ENCODE measurements around the gene ASAP3. TPM values are rescaled to one million over a fixed set of nuclear protein-coding genes. Genes with fewer than 3 reads are reported as not detected.

Gene ASAP3
- total RNA-seq, 1 donor = 107 TPM

DNA sequence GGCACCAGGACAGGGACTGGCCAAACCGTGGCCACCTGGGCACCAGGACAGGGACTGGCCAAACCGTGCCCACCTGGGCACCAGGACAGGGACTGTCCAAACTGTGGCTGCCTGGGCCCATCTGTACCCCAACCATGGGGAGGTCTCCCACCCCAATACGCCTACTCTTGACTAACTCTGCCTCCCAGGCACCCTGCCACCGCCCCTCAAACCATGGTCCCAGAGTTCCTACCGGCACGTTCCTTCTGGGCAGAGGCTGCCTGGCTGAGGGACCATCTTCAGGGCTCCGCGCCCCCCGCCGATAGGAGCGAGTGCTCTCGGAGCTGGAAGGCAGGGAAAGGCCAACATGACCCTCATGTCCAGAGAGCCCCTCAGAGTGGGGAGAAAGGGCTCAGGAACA, 53.2 kb downstream of the ASAP3 start:
- Histone ChIP-seq H3K79me2 (ENCODE audit: insufficient read depth, low read length) (no peaks in the 10 kb centered on the region), H2AFZ (ENCODE audit: low read length) (no peak overlapping the region), H3K27me3 (ENCODE audit: insufficient read depth, low read length) (no peaks in the 10 kb centered on the region), H3K36me3 (ENCODE audit: insufficient read depth, low read length) (peaks cover 23% of the 10 kb centered on the region), H3K27ac (ENCODE audit: low read depth, low read length) (no peak overlapping the region), H3K4me1 (ENCODE audit: insufficient read depth, low read length) (no peaks in the 10 kb centered on the region), H3K9me3 (ENCODE audit: low read depth, low read length) (no peaks in the 10 kb centered on the region), H3K4me2 (ENCODE audit: insufficient read depth, low read length) (no peak overlapping the region), H4K20me1 (ENCODE audit: insufficient read depth, low read length) (peaks cover 6% of the 10 kb centered on the region), H3K4me3 (ENCODE audit: insufficient read depth, low read length) (no peak overlapping the region)
- TF ChIP-seq, protein P1, sequence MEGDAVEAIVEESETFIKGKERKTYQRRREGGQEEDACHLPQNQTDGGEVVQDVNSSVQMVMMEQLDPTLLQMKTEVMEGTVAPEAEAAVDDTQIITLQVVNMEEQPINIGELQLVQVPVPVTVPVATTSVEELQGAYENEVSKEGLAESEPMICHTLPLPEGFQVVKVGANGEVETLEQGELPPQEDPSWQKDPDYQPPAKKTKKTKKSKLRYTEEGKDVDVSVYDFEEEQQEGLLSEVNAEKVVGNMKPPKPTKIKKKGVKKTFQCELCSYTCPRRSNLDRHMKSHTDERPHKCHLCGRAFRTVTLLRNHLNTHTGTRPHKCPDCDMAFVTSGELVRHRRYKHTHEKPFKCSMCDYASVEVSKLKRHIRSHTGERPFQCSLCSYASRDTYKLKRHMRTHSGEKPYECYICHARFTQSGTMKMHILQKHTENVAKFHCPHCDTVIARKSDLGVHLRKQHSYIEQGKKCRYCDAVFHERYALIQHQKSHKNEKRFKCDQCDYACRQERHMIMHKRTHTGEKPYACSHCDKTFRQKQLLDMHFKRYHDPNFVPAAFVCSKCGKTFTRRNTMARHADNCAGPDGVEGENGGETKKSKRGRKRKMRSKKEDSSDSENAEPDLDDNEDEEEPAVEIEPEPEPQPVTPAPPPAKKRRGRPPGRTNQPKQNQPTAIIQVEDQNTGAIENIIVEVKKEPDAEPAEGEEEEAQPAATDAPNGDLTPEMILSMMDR (IDR thresholded peaks at IDR 0.05; ENCODE audit: extremely low read depth, low read depth, low read length) = no peak
- no peak for DNase-seq (ENCODE audit: insufficient read length, low spot score, missing footprints)

DNA sequence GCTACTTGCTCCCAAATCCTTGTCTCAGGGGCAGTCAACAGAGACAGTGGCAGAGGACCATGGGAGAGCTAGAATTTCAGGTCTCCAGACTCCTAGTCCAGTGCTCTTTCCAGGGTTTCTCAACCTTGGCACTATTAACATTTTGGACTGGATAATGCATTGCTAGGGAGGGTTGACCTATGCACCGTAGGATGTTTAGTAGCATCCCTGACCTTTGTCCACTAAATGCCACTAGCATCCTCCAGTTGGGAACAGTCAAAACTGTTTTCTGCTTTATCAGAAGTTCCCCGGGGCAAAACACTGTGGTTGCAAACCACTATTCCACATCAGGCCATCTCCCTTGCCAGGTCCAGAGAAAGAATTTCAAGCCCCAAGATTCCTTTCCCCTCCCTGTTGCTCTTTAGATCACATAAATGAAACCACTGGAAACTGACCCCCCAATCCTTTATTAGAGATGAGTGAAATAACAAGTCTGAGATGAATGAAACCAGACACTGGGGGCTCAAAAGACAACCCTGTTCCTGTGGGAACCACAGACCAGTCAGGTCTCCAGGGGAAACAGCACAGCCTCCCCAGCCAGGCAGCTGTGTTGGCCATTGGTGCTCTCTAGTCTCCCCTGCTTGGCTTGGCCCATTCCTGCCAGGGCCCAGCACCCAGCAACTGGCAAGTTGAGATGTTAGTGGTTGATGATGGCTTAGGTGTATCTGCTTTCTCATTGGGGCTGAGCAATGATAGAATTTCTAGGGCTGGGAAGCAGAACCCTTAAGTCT, 55.7 kb downstream of the ASAP3 start:
- no peak overlapping the region for H3K27ac ChIP-seq (ENCODE audit: low read depth, low read length)
- H3K79me2 ChIP-seq (ENCODE audit: insufficient read depth, low read length) = no peaks in the 10 kb centered on the region
- TF ChIP-seq, protein P1 (IDR thresholded peaks at IDR 0.05; ENCODE audit: extremely low read depth, low read depth, low read length) = no peak
- H3K27me3 ChIP-seq (ENCODE audit: insufficient read depth, low read length) = no peaks in the 10 kb centered on the region
- H3K4me2 ChIP-seq (ENCODE audit: insufficient read depth, low read length) = no peak overlapping the region
- H3K4me1 ChIP-seq (ENCODE audit: insufficient read depth, low read length) = peaks cover 6% of the 10 kb centered on the region
- peaks cover 14% of the 10 kb centered on the region for H3K36me3 ChIP-seq (ENCODE audit: insufficient read depth, low read length)
- no peaks in the 10 kb centered on the region for H3K9me3 ChIP-seq (ENCODE audit: low read depth, low read length)
- no peak overlapping the region for H3K4me3 ChIP-seq (ENCODE audit: insufficient read depth, low read length)
- no peak for DNase-seq (ENCODE audit: insufficient read length, low spot score, missing footprints)
- no peak overlapping the region for H2AFZ ChIP-seq (ENCODE audit: low read length)
- peaks cover 6% of the 10 kb centered on the region for H4K20me1 ChIP-seq (ENCODE audit: insufficient read depth, low read length)

DNA sequence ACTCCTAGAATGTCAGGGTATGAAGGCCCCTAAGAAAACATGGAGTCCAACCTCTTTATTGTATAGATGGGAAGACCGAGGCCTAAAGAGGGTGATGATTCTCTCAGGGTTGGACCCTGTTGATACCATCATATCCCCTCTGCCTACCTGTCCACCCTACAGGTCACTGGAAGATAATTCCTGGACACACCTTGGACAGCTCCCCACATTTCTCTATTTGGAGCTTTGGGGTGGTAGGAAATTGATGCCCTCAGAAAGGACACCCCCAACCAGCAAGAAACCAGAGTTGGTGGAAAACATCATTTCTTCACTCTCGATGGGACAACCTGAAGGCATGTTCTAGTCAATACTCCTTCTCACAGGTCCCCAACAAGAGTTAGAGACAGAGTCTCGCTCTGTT, 56.4 kb downstream of the ASAP3 start:
- Histone ChIP-seq H3K4me1 (ENCODE audit: insufficient read depth, low read length) (peaks cover 13% of the 10 kb centered on the region), H3K36me3 (ENCODE audit: insufficient read depth, low read length) (peaks cover 9% of the 10 kb centered on the region), H3K4me3 (ENCODE audit: insufficient read depth, low read length) (no peak overlapping the region), H3K9me3 (ENCODE audit: low read depth, low read length) (no peaks in the 10 kb centered on the region), H3K79me2 (ENCODE audit: insufficient read depth, low read length) (no peaks in the 10 kb centered on the region), H2AFZ (ENCODE audit: low read length) (no peak overlapping the region), H3K4me2 (ENCODE audit: insufficient read depth, low read length) (no peak overlapping the region), H4K20me1 (ENCODE audit: insufficient read depth, low read length) (peaks cover 6% of the 10 kb centered on the region), H3K27ac (ENCODE audit: low read depth, low read length) (no peak overlapping the region), H3K27me3 (ENCODE audit: insufficient read depth, low read length) (no peaks in the 10 kb centered on the region)
- peak; percentile 30 for DNase-seq (ENCODE audit: insufficient read length, low spot score, missing footprints)
- TF ChIP-seq, protein P1 (IDR thresholded peaks at IDR 0.05; ENCODE audit: extremely low read depth, low read depth, low read length) = no peak

DNA sequence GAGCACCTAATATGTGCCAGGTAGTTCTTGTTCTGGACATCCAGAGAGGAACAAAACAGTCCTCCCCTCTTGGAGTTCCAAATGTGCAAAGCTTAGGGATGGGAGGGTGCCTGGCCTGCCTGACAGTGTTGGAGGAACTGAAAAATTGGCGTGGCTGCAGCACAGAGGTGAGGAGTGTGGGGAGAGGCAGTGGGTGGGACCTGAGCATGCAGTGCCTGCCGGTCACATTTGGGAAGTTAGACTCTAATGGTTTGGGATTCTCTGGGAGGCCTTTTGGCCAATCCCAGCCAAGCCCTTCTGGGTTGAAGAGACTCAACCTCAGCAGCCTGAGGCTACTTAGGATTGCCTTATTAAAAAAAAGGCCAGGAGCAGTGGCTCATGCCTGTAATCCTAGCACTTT, 57.2 kb downstream of the ASAP3 start:
- no peaks in the 10 kb centered on the region for H3K79me2 ChIP-seq (ENCODE audit: insufficient read depth, low read length)
- H3K4me3 ChIP-seq (ENCODE audit: insufficient read depth, low read length) = no peak overlapping the region
- H3K4me1 ChIP-seq (ENCODE audit: insufficient read depth, low read length) = peaks cover 20% of the 10 kb centered on the region
- TF ChIP-seq, protein P1 (IDR thresholded peaks at IDR 0.05; ENCODE audit: extremely low read depth, low read depth, low read length) = no peak
- H3K9me3 ChIP-seq (ENCODE audit: low read depth, low read length) = no peaks in the 10 kb centered on the region
- peaks cover 6% of the 10 kb centered on the region for H4K20me1 ChIP-seq (ENCODE audit: insufficient read depth, low read length)
- H2AFZ ChIP-seq (ENCODE audit: low read length) = no peak overlapping the region
- no peaks in the 10 kb centered on the region for H3K27me3 ChIP-seq (ENCODE audit: insufficient read depth, low read length)
- H3K36me3 ChIP-seq (ENCODE audit: insufficient read depth, low read length) = peaks cover 4% of the 10 kb centered on the region
- H3K4me2 ChIP-seq (ENCODE audit: insufficient read depth, low read length) = no peak overlapping the region
- DNase-seq (ENCODE audit: insufficient read length, low spot score, missing footprints) = no peak
- H3K27ac ChIP-seq (ENCODE audit: low read depth, low read length) = no peak overlapping the region
